Measurements from ENCODE around the gene ARL3. TPM values are rescaled to one million over a fixed set of nuclear protein-coding genes. Genes with fewer than 3 reads are reported as not detected.
"Not testable (repeated sequence)": the region's sequence is repeated elsewhere in the genome, so short reads cannot be mapped to it uniquely, and the experiment has no call there.

The ARL3 gene
- total RNA-seq, 1 donor from 2014 or later, result 6.4 TPM

GRCh38 chr10:102738692-102739121 is 24.5 kb upstream of the ARL3 start:
- DNase-seq (ENCODE audit: low read depth, low spot score), result no peak

GRCh38 chr10:102735065-102735562 is 20.9 kb upstream of the ARL3 start:
- no peak for DNase-seq (ENCODE audit: low read depth, low spot score)

GRCh38 chr10:102732661-102733060 is 18.5 kb upstream of the ARL3 start:
- no peak for DNase-seq (ENCODE audit: low read depth, low spot score)

GRCh38 chr10:102731222-102731800 is 17.1 kb upstream of the ARL3 start:
- no peak for DNase-seq (ENCODE audit: low read depth, low spot score)

- no peak for DNase-seq (ENCODE audit: low read depth, low spot score)
These were observed 15.1 kb upstream of the ARL3 start for GRCh38 chr10:102729029-102730026.

- DNase-seq (ENCODE audit: low read depth, low spot score), result no peak
These were observed 13.0 kb upstream of the ARL3 start for GRCh38 chr10:102727037-102727818.

- no peak for DNase-seq (ENCODE audit: low read depth, low spot score)
These were observed 12.1 kb upstream of the ARL3 start for GRCh38 chr10:102726274-102726673.

- no peak for DNase-seq (ENCODE audit: low read depth, low spot score)
These were observed 9.8 kb upstream of the ARL3 start for GRCh38 chr10:102723989-102724388.

GRCh38 chr10:102721954-102722353 is 7.8 kb upstream of the ARL3 start:
- no peak for DNase-seq (ENCODE audit: low read depth, low spot score)

- DNase-seq (ENCODE audit: low read depth, low spot score), result no peak
These were observed 6.6 kb upstream of the ARL3 start for GRCh38 chr10:102720775-102721301.

GRCh38 chr10:102720337-102720736 is 6.1 kb upstream of the ARL3 start:
- DNase-seq (ENCODE audit: low read depth, low spot score), result no peak

GRCh38 chr10:102718220-102718619 is 4.0 kb upstream of the ARL3 start:
- DNase-seq (ENCODE audit: low read depth, low spot score), result no peak

- not testable (repeated sequence) for DNase-seq (ENCODE audit: low read depth, low spot score)
These were observed 2.8 kb upstream of the ARL3 start for GRCh38 chr10:102716900-102717565.

GRCh38 chr10:102715880-102716279 is 1.7 kb upstream of the ARL3 start:
- DNase-seq (ENCODE audit: low read depth, low spot score), result no peak

- no peak for DNase-seq (ENCODE audit: low read depth, low spot score)
These were observed 641 bp upstream of the ARL3 start, which contains the start of gene SFXN2 for GRCh38 chr10:102714621-102715455. SFXN2 (plus strand) TSS chr10:102714636; CDS start chr10:102726637, 12,001 bp downstream.

- DNase-seq (ENCODE audit: low read depth, low spot score), result no peak
These were observed 721 bp downstream of the ARL3 start for GRCh38 chr10:102713539-102713813.

GRCh38 chr10:102712843-102713538 is 1.2 kb downstream of the ARL3 start:
- no peak for DNase-seq (ENCODE audit: low read depth, low spot score)

- DNase-seq (ENCODE audit: low read depth, low spot score), result no peak
These were observed 2.1 kb downstream of the ARL3 start for GRCh38 chr10:102712089-102712488.

GRCh38 chr10:102710609-102711008 is 3.6 kb downstream of the ARL3 start:
- no peak for DNase-seq (ENCODE audit: low read depth, low spot score)
